NCI-H1417 treated with DMSO at 0.1 percent for 48 hours (cell line): ENCODE measurements around the gene NCAN.
"Not testable (repeated sequence)": the region's sequence is repeated elsewhere in the genome, so short reads cannot be mapped to it uniquely, and the experiment has no call there.

ENCODE experiments used
- DNase-seq: peaks from one replicate; lab custom pipeline; 2025; lab: John Stamatoyannopoulos, UW

NCAN gene

DNA sequence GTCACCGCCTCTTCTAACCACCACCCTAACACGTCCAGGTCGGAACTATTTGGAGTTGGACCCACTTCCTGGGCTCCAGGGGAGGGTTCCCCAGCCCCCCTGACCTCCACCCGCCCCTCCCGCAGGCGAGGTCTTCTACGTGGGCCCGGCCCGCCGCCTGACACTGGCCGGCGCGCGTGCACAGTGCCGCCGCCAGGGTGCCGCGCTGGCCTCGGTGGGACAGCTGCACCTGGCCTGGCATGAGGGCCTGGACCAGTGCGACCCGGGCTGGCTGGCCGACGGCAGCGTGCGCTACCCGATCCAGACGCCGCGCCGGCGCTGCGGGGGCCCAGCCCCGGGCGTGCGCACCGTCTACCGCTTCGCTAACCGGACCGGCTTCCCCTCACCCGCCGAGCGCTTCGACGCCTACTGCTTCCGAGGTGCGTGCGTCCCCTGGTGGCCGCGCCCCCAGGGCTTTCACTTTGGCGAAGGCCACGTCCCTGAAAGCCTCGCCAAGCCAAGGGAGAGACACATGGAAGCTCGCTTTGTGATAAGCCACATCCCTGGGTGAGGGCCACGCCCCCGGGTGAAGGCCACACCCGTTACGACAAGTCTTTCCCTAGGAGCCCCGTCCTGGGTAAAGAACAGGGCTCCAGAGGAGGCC is 13.2 kb downstream of the NCAN start:
- no peak for DNase-seq

DNA sequence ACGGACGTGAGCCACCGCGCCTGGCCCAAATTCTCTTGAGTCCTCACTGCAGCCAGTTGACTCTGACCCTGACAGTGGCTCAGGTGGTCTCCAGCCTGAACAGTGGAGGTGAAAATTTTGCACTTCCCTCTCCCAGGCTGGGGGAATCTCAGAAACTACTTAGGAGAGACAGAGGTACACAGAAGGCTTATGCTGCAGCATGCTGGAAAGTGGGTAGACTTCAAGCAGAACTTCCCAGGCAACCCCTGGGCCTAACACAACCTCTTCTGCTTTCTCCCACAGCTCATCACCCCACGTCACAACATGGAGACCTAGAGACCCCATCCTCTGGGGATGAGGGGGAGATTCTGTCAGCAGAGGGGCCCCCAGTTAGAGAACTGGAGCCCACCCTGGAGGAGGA is 14.4 kb downstream of the NCAN start:
- DNase-seq = no peak

DNA sequence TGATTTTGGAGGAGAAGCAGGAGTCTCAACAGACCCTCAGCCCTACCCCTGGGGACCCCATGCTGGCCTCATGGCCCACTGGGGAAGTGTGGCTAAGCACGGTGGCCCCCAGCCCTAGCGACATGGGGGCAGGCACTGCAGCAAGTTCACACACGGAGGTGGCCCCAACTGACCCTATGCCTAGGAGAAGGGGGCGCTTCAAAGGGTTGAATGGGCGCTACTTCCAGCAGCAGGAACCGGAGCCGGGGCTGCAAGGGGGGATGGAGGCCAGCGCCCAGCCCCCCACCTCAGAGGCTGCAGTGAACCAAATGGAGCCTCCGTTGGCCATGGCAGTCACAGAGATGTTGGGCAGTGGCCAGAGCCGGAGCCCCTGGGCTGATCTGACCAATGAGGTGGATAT is 14.9 kb downstream of the NCAN start:
- no peak for DNase-seq

DNA sequence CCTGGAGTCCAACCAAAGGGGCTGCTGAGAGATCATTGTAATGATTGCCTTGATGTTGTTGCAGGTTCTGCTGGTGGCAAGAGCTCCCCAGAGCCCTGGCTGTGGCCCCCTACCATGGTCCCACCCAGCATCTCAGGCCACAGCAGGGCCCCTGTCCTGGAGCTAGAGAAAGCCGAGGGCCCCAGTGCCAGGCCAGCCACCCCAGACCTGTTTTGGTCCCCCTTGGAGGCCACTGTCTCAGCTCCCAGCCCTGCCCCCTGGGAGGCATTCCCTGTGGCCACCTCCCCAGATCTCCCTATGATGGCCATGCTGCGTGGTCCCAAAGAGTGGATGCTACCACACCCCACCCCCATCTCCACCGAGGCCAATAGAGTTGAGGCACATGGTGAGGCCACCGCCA is 15.5 kb downstream of the NCAN start:
- DNase-seq = no peak

DNA sequence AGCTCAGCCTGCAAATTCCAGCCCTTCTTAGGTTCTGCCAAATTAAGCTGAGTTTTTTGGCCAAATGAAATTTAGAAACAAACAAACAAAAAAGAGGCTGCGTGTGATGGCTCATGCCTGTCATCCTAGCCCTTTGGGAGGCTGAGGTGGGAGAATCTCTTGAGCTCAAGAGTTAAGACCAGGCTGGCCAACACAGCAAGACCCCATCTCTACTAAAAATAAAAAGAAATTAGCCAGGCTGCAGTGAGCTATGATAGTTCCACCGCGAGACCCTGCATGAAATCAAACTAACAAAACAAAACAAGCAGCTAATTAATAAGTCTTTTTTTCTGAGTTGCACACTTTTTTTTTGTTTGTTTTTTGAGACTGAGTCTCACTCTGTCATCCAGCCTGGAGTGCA is 17.9 kb downstream of the NCAN start:
- no peak for DNase-seq

DNA sequence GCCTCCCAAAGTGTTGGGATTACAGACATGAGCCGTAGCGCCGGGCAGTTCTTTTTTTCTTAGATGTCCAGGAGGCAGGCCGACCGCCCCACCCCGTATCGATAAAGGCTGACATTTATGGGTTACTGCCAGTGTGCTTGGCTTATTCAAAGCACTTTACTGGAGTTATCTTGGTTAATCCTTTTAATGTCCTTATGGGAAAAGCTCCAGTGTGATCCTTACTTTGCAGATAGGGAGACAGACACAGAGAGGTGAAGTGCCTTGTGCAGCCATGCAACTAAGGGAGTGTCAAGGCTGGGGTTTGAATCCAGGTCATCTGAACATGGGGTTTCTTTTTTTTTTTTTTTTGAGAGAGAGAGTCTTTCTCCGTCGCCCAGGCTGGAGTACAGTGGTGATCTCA is 19.2 kb downstream of the NCAN start:
- no peak for DNase-seq

DNA sequence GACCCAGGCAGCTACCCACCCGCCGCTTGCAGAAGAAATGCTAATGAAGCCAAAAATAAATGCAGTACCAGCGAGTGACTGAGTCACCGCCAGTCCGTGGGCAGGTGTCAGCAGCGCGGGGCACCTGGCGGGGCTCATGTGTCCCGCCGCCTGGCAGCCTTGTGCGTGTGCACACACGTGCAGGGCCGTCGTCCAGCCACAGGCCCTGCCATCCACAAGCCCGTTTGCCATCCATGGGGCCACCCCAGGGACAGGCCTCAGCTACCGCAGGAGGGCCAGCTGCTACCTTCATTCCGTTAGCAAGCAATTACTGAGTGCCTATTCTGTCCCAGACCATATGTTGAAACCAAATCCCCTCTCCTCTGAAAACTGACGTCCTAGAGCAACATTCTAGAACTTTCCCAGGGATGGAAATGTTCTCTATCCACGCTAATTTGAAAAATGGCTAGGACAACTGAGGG is 20.5 kb downstream of the NCAN start:
- DNase-seq = no peak

DNA sequence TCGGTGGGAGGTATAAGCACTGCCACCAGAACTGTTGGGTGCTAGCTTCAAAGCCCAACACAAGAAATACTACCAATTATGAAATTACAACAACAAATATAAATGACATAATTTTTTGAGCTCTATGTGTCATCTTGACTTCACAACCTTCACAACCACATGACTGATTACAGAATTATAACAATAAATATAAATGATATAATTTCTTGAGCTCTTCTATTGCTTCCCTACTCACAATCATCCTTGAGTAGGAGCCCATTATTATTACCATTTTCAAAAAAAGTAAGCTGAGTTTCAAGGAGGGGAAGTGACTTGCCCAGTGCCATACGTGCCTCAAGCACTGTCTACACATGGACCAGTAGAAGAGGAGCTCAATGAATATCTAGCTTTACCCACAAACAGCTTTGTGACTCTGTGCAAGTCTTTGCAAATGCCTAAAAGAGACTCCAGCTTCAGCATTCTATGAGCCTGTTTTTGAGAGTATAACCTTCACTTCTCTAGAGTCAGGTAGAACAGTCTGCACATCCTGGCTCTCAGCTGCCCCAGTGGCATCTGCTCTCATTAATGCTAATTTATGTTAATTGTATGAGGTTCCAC is 22.6 kb downstream of the NCAN start:
- DNase-seq = no peak

DNA sequence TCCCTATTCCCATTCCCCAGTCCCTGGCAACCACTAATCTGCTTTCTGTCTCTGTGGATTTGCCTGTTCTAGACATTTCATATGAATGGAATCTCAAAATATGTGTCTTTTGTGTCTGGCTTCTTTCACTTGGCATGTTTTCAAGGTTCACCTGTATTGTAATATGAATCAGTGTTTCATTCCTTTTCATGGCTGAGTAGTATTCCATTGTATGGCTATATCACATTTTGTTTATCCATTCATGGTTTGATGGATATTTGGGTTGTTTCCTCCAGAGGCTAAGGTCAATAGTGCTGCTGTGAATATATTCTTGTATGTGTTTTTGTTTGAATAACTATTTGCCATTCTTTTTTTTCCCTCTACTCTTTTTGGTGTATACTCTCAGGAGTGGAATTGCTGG is 24.4 kb downstream of the NCAN start:
- DNase-seq = no peak

DNA sequence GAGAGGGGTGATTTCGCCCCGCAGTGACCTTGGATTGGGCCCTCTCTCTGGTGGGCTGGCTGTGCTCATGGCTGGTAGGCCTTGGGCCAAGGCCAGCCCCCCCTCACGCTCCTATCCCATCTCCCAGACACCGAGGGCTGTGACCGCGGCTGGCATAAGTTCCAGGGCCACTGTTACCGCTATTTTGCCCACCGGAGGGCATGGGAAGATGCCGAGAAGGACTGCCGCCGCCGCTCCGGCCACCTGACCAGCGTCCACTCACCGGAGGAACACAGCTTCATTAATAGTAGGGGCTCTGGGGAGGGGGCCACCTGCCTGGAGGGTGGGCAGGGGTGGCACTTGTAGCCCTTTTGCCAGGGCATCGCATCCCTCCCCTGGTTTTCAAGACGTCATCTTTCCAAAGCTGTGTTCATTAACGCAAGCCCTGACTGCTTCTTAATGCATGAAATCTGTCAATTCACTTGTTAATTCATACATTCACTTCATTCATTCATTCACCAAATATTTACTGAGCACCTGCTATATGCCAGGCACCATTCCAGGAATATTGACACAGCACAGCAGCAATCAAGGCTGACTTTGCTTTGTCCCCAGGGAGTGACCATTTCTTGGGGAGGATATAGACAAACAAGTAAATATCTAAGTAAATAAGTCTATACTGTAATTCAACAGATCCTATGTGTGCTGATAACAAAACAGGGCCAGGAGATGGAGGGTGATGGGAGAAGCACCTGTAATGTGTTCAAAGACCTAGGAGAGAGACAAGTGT is 26.6 kb downstream of the NCAN start:
- DNase-seq = no peak

DNA sequence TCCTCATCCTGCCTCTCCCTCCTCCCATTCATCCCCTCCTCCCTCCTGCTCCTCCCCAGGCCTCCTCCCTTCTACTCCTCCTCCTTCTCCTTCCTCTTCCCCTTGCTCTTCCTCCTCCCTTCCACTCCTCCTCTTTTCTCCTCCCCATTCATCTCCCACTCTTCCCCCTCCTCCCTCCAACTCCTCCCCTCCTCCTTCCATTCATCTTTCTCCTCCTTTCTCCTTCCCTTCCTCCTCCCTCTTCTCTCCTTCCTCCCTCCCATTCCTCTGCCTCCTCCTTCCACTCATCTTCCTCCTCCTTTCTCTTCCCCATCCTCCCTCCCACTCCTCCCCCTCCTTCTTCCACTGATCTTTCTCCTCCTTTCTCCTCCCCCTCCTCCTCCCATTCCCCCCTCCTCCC is 27.9 kb downstream of the NCAN start:
- DNase-seq = no peak

DNA sequence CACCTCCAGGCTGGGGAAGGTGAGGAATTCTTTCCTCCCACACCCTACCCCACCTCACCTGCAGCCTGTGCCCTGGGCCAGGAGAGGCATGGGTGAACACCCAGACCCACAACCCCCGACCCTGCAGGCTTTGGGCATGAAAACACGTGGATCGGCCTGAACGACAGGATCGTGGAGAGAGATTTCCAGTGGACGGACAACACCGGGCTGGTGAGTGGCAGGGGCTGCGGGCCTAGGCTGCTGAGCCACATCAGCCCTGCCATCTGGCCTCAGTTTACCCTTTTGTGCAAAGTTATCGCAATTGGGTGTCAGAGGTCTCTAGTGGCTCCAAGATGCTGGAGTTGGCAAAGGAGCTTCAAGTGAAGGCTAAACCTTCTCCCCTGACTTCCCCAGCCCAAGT is 28.7 kb downstream of the NCAN start:
- DNase-seq = no peak

DNA sequence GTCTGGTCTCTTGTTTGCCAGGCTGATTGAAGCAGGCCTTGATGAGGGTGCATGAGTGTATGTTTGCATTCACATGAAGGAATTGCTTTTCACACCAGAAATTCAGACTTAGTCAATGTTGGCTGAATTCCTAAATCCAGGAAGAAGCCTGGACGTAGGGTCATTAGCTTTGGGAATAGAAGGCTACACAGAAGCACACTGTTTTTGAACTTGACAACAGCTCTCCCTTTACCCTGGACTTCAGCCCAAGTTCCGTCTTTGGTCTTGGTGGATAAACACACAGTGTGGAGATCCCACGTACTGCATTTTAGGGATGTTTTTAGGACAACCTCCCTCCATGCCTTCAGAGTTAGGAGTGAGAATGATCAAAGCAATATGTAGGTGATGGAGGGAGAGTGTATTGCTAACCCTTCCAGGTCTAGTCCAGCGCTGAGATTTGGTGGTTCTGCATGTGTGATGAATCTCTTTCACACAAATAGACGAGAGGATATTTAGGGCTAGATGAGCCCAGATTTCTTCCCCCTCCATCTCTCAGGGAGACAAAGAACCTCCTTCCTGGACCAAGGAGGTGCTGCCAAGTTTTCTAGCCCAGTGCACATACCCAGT is 38.5 kb downstream of the NCAN start:
- DNase-seq = no peak

DNA sequence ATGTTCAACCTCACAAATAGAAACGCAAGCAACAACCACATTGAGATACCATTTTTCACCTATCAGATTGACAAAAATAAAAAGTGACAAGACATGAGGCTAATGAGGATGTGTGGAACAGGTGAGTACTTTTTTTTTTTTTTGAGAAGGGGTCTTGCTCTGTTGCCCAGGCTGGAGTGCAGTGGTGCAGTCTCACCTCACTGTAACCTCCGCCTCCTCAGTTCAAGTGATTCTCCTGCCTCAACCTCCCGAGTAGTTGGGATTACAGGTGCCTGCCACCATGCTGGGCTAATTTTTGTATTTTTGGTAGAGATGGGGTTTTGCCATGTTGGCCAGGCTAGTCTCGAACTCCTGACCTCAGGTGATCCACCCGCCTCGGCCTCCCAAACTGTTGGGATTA is 41.7 kb downstream of the NCAN start:
- DNase-seq = not testable (repeated sequence)

DNA sequence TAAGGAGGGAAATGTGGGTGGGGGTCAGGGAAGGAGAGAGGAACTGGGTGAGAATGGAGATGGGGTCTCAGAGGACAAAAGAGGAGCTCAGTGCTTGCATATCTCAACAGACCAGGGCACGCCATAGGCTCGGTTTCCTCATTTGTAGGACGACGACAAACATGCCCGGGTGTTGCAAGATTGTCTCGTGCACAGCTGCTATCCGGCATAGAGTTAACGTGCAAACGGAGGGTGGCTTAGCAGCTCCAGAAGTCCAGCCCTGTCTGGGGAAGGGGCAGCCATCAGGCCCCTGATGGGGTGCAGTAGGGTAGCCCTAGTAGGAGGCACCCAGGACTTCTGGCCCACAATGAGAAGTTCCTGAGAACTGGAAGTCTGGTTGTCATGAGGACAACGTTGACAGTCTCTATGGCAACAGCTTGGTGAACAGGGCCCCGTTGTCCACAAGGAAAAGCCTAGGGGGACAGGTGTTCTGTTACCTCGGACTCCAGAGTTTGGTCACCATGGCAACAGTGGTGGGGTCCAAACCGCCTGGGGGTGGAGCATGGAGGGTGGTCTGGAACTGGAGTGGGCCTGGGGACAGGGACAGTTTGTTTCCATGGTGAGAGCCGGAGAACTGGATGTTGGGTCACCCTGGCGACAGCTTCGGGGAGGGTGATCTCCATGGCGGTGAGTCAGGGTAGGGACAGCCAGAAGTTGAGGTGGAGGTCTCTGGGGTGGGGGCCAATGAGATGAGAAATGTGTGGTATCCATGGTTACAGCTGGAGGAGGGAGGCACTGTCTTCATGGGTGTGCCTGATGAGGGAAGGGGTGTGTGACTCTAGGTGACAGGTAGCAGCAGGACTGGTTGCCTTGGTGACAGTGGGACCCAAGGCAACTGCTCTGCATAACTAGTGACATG is 44.6 kb downstream of the NCAN start:
- no peak for DNase-seq

DNA sequence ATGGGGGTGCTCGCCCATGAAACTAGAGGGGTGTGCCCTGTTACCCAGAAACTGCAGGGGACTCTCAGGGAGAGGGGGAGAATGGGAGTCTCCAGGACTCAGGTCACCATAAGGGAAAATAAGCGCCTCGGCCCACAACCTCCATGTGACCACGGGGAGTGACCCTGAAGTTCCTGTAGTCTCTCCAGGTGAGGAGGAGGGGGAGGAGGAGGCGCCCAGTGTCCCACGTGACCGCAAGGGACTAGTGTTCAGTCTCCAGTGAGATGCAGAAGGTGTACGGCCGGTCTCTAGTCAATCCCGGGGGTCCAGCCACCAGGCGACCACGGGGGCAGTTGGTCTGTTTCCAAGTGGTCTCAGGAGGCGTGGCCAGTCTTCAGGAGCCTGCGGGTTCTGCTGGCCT is 45.4 kb downstream of the NCAN start:
- DNase-seq = no peak

DNA sequence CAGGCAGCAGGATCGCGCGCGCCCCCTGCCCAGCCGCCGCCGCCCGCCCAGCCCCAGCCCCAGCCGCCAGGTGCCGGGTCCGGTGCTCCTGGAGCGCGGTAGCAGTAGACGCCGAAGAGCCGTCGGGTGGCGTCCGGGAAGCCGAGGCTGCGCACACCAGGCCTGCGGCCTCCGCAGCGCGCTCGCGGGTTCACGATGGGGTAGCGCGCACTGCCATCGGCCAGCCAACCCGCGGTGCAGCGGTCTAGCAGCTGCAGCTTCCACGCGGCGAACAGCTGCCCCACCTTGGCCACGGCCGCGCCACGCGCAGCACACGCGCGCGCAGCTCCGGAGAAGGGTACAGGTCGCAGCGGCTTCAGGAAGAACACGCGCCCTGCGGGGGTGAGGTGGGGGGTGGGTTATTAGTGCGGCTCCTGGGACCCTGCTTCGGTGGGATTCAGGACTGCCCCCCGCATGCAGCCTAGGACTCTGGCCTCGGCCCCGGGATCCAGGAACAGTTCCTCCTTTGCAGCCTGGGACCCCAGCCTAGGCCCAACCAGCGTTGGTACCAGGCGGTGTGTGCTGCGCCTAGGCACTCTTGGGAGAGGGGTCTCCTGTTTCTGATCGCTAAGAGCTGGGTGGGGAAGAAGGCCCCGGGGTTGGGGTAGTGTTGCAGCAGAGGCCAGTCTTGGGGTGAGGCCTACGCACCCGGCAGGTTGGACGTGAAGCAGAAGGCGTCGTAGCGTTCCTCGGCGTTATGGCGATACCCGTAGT is 46.3 kb downstream of the NCAN start:
- no peak for DNase-seq

DNA sequence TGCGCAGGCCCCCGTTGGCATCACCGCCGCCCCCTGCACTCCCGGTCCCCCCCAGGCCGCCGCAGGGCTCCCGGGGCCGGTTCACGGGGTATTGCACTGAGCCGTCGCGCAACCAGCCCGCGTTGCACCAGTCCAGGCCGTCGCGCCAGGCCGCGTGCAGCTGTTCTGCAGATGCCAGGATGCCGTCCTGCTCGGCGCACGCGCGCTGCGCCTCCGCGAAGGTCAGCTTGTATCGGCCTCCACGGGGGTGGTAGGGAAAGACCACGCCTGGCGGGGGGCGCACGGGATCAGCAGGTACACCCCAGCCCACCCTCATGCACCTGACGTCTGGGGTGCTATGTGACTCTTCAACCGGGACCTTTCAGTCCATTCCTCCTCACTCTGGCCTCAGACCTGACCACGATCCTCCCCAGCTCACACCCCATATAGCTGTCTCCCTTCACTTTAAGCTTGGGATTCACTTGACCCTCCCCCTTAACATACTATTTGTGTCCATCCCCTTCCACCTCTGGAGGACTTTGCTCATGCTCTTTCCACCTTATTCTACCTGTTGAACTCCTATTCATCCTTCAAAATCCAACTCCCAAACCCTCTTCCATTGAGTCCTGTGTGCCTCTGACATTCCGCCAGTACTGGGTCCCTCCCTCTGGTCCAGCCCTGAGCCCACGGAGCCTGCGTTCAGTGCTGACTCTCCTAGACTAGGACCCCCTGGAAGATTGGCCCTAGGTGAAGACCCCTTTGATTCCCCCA is 47.0 kb downstream of the NCAN start:
- no peak for DNase-seq

DNA sequence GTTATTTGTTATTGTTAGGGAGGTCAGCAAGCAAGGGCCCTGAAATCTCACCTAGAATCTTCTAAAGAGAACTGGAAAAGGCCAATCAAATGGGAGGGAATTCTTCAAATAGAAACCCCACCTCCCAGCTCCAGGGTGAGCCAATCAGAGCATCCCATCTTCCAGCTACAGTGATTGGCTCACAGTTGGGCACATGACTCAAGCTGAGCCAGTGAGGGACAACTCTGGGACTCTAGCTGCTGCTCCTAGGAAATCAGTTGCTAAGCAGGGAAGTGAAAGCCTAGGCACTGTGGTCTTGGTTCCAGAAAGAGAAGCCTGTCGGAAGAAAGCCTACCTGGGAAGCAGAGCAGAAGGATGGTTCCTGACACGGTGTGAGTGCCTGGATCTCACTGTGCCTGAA is 48.0 kb downstream of the NCAN start:
- no peak for DNase-seq

DNA sequence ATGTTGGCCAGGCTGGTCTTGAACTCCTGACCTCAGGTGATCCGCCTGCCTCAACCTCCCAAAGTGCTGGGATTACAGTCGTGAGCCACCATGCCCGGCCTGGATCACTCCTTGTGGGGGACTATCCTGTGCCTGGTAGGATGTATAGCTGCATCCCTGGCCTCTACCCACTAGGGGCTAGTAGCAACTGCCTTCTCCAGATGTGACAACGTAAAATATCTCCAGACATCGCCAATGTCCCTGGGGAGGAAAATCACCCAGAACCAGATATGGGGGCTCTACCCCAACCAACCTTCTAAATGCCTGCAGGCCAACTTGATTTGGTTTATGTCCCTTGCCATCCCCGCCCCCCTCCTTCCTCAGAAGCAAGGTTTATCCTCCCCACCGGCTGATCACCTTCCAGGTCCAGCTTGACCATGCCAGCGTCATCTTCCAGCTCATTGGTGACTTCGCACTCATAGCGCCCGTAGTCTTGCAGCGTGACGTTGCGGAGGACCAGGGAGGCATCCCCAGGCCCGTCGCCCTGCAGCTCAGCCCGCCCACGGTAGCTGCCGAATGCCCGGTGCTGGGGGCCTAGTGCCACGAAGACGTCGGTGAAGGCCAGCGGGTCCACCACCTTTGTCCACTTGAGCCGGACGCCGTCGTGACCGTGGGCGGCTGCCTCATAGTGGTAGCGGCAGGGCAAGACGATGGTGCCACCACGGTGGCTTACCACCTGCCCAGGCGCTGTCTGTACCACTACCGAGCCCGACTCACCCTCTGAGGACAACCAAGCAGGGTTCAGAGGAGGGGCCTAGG is 48.9 kb downstream of the NCAN start:
- DNase-seq = no peak
